Right lobe of liver (tissue), 4 donors: ENCODE results near the gene PRR36.

Experiments used
- CTCF ChIP-seq, 4 donors: fragments of 200-600 bp in 3 of 4; fragments of 450-650 bp in 1 of 4; IDR thresholded peaks; one replicate each; pipeline versions ENCODE4 v1.5.1 to v1.8.0; 2016 to 2022; ENCODE audit warnings: antibody characterized with exemption in 4 of 4, mild to moderate bottlenecking in 2 of 4
- POLR2A ChIP-seq: fragments of 450-650 bp; IDR thresholded peaks from one replicate; pipeline ENCODE4 v1.6.1; 2017; ENCODE audit warnings: antibody characterized with exemption, mild to moderate bottlenecking
- donor health status: DM: no; HTN: no; CAD: no.
- donor health status: DM: no; HTN: no; CAD: no.
- donor health status: DM: no; HTN: yes; CAD: no.

DNA sequence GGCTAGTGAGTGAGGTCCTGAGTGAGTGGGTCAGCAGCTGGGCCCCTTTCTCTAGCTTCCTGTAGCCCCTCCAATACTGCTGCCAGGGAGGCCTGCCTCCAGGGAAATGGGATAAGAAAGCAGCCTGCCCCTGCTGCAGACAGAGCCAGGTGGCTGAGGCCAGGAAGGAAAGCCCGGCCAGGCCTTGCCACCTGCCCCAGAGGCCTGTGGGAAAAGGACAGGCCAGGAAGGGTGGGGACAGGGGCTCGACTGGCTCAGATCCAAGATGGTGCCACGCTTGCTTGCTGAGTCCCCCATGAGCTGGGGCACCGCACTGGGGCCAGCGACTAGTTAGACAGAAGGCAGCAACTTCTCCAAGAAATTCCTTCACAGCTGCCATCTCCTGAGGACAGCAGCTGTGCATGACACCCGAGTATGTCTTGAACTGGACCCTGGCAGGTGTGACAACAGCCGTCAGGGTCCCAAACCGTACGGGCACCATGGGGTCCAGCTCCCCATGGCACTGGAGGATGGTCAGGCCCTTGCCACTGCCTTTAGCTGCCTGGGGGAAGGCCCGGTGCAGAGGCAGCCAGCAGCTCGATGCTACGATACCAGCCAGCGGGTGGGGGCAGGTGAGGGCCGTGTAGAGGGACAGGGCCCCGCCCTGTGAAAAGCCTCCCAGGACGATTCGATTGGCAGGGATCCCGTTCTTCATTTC lies 5.1 kb upstream of the PRR36 start:
- TF ChIP-seq CTCF (IDR thresholded peaks at IDR 0.05) (no peak), POLR2A (no peak)
